A172 (cell line): ENCODE data around the gene CHCHD4. TPM values are rescaled to one million over a fixed set of nuclear protein-coding genes. Genes with fewer than 3 reads are reported as not detected.
"Not testable (repeated sequence)": the region's sequence is repeated elsewhere in the genome, so short reads cannot be mapped to it uniquely, and the experiment has no call there.

Experiments used
- DNase-seq: peaks from one replicate; pipeline ENCODE4 v3.0.0-alpha.2; 2015; ENCODE audit warnings: low spot score
- total RNA-seq: library from RNA; depleted of rRNA; stranded (reverse); fragments of >200 nt; shearing (Covaris generic); gene quantifications from 2 replicates; pipeline ENCODE4 v1.2.3, GENCODE V29; 2014

CHCHD4 gene
- total RNA-seq, 1 experiment from 2014 or later, result 48.5 TPM

DNA sequence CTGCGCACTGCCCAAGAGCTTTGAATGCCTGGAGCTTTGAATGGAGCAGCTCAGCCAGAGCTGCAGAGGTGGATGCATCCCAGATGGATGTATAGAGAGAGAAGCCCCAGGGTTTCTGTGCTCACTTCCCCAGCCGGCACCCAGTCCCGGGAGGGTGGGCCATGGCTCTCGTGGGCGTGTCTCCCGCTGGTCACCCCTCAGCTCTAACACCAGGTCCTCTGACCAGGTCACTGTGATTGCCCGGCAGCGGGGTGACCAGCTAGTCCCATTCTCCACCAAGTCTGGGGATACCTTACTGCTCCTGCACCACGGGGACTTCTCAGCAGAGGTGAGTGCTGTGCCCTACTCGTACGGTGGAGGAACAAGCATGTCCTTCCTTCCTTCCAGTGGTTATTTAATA is 10.9 kb upstream of the CHCHD4 start:
- DNase-seq, result no peak

DNA sequence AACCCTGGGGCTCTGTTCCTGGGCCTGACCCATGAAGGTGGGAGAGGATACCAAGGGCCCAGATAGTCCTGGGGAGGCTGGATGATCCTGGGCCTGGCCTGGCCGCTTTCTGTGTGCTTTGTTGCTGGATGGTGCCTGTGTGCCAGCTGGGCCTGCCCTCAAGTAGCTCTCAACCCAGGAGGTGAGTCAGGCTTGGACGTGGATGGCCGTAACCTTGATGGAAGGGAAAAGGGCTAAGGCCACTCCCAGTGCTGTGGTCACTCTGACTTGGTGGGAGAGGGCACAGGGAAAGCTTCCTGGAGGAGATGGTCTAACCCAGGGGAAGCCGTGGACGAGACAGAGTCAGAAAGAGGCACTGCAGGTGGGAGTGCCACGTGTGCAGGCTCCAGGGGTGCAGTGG is 9.6 kb upstream of the CHCHD4 start:
- DNase-seq, result no peak

DNA sequence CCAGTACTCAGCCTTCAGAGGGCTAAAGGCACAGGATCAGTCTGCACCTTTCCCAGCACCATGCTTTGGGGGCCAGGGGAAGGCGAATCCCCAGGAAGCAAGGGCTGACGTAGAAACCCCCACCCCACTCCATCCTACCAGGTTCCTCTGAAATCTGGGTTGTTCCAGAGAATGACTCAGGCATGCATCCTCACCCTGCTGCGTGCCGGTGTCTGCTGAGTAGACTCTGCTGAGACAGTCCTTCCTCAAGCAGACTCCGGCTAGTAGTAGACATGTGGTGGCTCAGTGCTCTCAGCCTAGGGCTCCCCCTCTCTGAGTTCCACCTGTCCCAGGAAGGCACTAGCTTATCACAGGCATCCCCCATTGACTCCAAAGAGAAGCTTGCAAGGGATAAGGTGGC is 9.2 kb upstream of the CHCHD4 start:
- no peak for DNase-seq

- DNase-seq, result no peak
Observed at GRCh38 chr3:14133188-14133800, 8.6 kb upstream of the CHCHD4 start.

DNA sequence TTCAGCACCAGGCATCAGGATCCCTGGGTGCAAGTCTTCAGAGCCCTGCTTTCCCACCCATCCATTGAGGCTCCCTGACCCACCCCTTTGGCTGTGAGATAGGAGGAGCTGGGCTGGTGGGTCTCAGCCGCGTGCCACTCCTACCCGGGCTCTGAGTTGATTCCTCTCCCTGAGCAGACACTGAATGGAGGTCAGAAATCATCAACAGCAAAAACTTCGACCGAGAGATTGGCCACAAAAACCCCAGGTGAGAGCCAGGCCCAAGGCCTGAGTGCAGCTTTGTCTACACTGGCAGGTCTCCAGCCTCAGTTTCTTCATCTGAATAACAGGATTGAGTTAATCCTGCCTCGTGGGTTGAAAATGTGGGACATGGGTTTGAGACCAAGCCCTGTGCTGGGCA is 8.0 kb upstream of the CHCHD4 start:
- DNase-seq, result no peak

- DNase-seq, result no peak
Observed at GRCh38 chr3:14132120-14132519, 7.5 kb upstream of the CHCHD4 start.

- no peak for DNase-seq
Observed at GRCh38 chr3:14131134-14131533, 6.5 kb upstream of the CHCHD4 start.

DNA sequence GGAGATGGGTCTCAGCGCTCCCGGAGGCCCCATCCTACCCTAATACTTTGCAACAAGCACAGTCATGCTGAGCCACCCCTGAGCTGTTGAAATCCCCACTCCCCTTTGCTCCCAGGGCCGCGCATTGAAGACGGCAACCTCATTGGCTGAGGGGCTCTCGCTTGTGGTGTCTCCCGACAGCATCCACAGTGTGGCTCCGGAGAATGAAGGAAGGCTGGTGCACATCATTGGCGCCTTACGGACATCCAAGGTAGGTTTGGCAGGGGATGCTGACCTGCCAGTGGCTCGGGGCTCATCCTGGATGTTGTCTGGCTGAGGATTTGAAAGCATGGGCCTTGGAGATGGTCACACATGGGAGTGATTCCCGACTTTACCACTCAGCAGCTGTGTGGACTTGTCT is 6.0 kb upstream of the CHCHD4 start:
- no peak for DNase-seq

GRCh38 chr3:14130230-14130629 is 5.6 kb upstream of the CHCHD4 start:
- DNase-seq, result no peak

- DNase-seq, result no peak
Observed at GRCh38 chr3:14129296-14129695, 4.6 kb upstream of the CHCHD4 start.

DNA sequence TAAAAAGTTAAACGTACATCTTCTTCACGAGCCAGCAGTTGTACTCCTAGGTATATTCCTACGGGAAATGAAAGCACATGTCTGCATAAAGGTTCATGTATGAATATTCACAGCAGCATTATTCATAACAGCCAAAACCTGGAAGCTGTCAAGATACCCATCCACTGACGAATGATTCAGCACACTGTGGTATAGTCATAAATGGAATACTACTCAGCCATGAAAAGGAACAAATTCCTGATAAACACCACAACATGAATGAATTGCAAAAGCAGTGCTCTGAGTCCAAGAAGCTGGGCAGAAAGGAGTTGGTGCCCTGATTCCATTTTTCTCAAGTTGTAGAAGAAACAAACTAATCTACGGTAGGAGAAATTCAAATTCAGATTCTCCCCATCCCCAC is 4.1 kb upstream of the CHCHD4 start:
- no peak for DNase-seq

GRCh38 chr3:14127516-14128161 is 3.0 kb upstream of the CHCHD4 start:
- no peak for DNase-seq

DNA sequence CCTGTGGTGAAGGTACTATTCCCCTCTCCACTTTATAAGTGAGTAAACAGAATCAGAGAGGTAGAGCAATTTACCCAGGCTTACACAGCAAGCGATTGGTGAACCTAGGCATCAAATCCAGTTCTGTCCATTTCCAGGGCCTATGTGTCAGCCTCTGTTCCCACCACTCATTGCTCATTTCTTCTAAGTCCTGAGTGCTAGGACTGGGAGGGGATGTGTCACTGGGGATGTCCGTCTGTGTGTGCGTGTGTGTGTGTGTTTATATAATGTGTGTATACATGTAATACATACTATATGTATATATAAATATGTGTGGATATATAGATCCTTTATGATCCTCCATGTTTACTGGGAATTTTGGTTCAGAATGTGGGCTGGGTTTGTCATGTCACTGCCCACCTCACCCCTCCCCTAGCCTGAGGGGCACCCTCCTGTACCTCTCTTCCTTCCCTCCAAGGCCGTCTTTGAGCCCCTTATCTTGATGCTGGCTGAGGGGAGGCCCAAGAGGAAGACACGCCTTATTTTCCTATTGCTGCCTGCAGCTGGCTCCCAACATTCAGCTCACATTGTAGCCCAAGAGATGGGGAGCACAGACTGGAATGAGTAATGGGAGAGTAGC is 2.3 kb upstream of the CHCHD4 start:
- no peak for DNase-seq

GRCh38 chr3:14126017-14126886 is 1.6 kb upstream of the CHCHD4 start:
- no peak for DNase-seq

DNA sequence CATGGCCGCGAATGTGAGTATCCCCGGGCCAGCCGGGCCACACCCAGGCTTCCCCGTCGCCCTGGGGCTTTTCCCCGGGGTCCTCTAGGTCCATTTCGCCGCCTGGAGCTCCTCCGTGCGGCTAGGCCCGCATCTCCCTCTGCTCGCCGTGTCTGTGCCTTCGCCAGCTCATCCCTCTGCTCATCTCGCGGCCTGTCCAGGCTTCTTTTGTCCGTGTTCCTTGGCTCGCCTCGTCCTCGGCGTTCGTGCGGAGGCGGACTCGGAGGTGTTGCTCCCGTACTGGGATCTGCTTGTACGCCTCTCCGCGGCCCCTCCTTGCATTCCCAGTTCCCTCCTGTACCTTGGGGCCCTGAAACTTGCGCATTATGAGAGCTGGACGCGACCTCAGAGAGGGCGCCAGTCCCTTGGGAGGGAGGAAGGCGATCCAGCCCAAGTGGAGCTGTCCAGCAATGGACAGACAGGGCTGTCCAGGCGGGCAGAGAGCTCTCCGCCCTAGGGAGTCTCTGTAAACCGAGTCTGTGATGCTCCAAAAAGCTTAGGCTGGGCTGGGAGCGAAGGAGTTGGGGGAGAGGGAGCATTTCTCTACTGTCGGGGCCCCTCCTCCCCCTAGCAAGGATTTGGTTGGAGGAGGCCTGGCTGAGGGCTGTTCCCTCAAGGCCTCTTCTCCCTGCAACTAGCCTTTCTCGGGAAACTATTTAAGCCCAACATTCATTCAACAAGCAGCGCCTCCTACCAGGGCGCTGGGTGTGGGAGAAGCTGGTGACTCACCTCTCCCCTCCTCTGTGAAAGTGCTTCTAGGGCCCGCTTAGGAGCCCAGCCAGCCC is 735 bp upstream of the CHCHD4 start:
- peak; percentile 94 for DNase-seq

- DNase-seq, result no peak
Observed at GRCh38 chr3:14124223-14124614, 451 bp downstream of the CHCHD4 start.

DNA sequence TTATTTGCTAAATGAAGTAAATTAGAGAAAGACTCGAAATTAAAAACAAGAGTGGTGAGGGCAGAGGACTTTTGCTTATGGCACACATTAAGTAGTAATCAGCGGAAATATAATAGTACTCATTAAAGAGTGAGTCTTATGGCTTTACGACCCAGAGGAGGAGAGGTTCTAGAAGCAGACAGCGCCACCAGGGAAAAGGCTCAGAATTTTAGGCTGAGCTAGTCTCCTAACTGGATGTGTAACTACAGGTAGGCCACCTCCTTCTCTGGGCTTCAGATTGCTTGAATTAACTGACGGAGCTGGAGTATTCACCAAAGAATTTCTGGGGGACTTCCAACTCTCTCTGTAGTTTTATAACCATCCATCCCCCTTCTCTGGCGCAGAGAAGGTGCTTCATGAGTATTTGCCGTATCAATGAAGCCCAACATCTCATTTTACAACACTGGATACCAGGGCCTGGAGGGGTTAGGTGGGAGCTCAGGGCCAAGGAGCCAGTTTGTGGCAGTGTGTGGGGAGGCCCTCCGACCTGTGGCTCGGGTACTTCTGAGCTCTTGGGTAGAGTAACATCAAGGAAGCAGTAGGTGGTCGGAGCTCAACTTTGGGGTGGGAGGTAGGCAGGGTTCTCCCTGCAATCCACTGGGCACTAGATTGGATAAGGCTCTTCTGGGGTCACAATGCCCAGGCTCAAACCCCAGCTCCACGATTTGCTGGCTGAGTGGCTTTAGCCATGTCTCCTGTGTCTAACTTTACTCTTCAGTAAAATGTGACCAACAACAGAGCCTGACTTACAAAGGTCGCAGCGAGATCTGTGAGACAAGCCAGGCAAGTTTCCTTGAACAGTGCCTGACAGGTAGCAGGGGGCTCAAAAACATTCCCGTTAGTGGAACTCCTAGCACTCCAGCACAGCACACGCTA is 1.1 kb downstream of the CHCHD4 start:
- no peak for DNase-seq

DNA sequence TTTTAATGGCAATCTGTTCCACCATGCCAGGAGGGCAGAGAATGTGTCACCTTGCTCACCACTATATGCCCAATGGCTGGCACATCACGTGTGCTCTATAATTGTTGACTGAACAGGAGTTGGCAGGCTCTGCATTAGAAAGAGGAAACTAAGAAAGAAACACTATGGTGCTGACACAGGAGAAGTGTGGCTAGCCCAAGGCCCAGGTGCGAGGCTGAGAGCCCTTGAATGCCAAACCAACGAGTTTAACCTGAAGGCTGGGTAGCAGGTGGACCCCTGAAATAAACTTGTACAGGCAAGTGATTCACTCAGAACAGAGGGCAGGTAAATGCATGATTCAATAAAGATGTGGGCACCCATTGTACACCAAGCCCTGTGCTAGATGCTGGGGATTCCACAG is 2.4 kb downstream of the CHCHD4 start:
- no peak for DNase-seq

DNA sequence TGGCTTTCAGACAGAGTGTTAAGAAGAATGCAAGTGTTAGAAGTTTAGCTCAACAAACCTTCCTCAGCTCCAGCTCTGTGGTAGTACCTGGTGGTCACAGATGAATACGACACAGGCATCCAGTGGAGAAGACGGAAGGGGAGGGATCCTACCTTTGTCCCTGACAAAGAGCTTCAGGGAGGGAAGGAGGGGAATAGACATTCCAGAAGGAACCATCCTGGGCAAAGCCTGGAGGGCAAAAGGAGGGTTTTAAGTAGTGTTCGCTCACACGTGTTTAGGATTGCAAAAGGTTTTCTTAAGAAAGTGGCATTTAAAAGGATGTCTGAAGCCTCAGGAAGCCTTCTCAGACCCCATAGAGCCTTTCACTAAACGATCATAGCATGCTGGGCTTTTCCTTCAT is 2.8 kb downstream of the CHCHD4 start:
- DNase-seq, result no peak

DNA sequence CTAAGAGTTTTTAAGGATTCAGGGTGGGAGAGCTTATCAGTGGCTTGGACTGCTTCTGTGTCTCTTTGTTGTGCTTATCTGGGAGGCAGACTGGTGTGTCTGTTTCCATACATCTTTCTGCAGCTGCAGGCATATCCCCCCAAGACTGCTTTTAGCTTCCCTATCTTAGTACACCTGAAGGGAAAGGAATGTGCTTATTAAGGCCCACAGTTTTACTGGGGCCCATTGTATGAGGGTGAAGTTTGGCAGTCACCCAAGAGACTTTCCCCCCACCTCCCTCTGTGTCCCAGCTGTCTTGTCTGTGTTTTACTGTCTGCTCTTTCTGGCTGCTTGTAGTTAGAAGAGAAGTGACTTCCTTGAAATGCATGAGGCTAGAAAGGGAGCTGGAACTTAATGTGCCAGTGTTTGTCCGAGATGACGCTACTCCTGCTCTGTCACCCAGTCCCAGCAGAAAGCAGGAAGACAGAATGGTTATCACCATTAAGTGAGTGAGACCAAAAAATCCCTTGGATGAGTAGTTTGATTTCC is 3.7 kb downstream of the CHCHD4 start:
- not testable (repeated sequence) for DNase-seq
